IPS-20b (cell line): ENCODE data around the gene NIPAL3.

Experiments
- H3K27ac ChIP-seq: one replicate; pipeline ENCODE4 v1.5.1; 2013; ENCODE audit warnings: low read length
- H3K27me3 ChIP-seq: 2 replicates; pipeline ENCODE4 v1.6.1; 2013; ENCODE audit warnings: mild to moderate bottlenecking, low read length, inconsistent platforms; ENCODE audit not compliant: insufficient read depth
- H3K36me3 ChIP-seq: 2 replicates; pipeline ENCODE4 v1.6.1; 2013; ENCODE audit warnings: low read depth, mild to moderate bottlenecking, inconsistent platforms, low read length, moderate library complexity; ENCODE audit not compliant: insufficient read depth
- H3K4me1 ChIP-seq: 2 replicates; pipeline ENCODE4 v1.6.1; 2013; ENCODE audit warnings: mild to moderate bottlenecking, control low read depth, inconsistent platforms, low read length, moderate library complexity; ENCODE audit not compliant: insufficient read depth
- H3K4me3 ChIP-seq: 2 replicates; pipeline ENCODE4 v1.5.1; 2013; ENCODE audit warnings: mild to moderate bottlenecking, low read length, inconsistent platforms
- H3K9ac ChIP-seq: 2 replicates; pipeline ENCODE4 v1.6.1; 2013; ENCODE audit warnings: low read depth, mild to moderate bottlenecking, inconsistent platforms, low read length, moderate library complexity
- H3K9me3 ChIP-seq: 2 replicates; pipeline ENCODE4 v1.6.1; 2013; ENCODE audit warnings: mild to moderate bottlenecking, low read depth, low read length, inconsistent platforms; ENCODE audit not compliant: insufficient read depth

Gene NIPAL3

DNA sequence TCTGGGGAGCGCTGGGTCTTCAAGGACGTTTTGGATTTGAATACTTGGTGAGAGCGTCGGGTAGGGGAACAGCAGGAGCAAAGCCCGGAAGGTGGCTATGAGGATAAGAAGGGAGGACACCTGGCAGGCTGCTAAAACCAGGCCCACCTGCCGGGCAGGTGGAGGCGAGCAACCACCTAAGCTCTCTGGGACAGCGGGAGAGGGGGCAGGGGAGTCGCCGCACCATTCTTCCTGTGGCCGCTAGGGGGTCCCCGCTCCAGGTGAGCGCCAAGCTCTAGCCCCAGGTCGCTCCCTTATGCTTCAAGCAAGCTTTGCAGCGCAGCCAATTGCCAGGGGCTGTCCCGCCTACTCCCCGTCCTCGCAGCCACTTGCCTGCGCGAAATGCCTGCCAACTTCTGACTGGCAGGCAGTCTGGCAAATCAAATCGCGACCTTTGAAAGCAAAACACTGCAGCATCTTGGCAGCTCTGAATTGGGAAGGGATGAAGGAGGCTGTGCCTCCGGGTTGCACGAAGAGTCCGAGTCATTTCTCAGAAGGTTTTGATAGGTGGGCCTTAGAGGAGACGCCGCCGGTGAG is at the start of gene NIPAL3:
Gene NIPAL3 (plus strand): TSS at position 469 of the 576 bp plus-strand sequence. CDS start 3,746 bp downstream, outside the sequence.
- H3K36me3 ChIP-seq: no peaks in the 10 kb centered on the region
- H3K27ac ChIP-seq: no peak within 1 kb of the TSS
- no peaks in the 10 kb centered on the region; the same call in 1 of the 2 replicates for H3K4me1 ChIP-seq
- H3K9ac ChIP-seq: peak within 1 kb of the TSS; percentile 40; the same call in 1 of the 2 replicates
- H3K9me3 ChIP-seq: no peaks in the 10 kb centered on the region
- no peaks in the 10 kb centered on the region; the same call in 1 of the 2 replicates for H3K27me3 ChIP-seq
- H3K4me3 ChIP-seq: peak within 1 kb of the TSS; percentile 89

DNA sequence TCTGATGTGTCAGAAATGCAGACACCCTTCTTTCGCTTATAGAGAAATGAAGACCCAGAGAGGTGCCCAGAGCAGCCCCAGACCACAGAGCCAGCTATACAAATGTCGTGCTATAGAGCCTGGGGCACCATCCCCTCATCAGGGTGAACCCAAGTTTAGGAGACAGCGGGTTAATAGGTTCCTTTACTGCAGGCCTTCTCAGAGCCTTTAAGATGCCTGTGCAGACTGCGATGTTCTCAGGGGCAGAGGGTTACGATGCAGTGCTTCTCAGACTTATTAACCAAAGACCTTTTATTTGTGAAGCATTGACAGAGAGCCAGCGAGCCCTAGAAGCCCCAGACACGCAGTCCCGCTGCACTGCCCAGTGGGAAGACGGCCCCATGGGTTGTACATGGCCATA is 48.9 kb upstream of the NIPAL3 start:
- Histone ChIP-seq H3K27me3 (no peaks in the 10 kb centered on the region), H3K4me3 (no peak overlapping the region), H3K9ac (no peak overlapping the region), H3K27ac (no peak overlapping the region), H3K9me3 (no peaks in the 10 kb centered on the region), H3K36me3 (no peaks in the 10 kb centered on the region), H3K4me1 (no peaks in the 10 kb centered on the region)

GRCh38 chr1:24369199-24369598 is 46.4 kb upstream of the NIPAL3 start:
- Histone ChIP-seq H3K27ac (no peak overlapping the region), H3K4me1 (no peaks in the 10 kb centered on the region), H3K9me3 (no peaks in the 10 kb centered on the region), H3K36me3 (no peaks in the 10 kb centered on the region), H3K4me3 (no peak overlapping the region), H3K9ac (no peak overlapping the region), H3K27me3 (no peaks in the 10 kb centered on the region)

- Histone ChIP-seq H3K4me1 (no peaks in the 10 kb centered on the region), H3K27me3 (no peaks in the 10 kb centered on the region), H3K27ac (no peak overlapping the region), H3K9me3 (no peaks in the 10 kb centered on the region), H3K36me3 (no peaks in the 10 kb centered on the region), H3K9ac (no peak overlapping the region), H3K4me3 (no peak overlapping the region)
Measured at GRCh38 chr1:24369801-24370200, 45.8 kb upstream of the NIPAL3 start.

GRCh38 chr1:24373044-24373443 is 42.6 kb upstream of the NIPAL3 start:
- H3K36me3 ChIP-seq: no peaks in the 10 kb centered on the region
- no peaks in the 10 kb centered on the region for H3K27me3 ChIP-seq
- peaks cover 11% of the 10 kb centered on the region for H3K4me1 ChIP-seq
- H3K27ac ChIP-seq: no peak overlapping the region
- no peak overlapping the region for H3K9ac ChIP-seq
- H3K4me3 ChIP-seq: no peak overlapping the region
- H3K9me3 ChIP-seq: no peaks in the 10 kb centered on the region

DNA sequence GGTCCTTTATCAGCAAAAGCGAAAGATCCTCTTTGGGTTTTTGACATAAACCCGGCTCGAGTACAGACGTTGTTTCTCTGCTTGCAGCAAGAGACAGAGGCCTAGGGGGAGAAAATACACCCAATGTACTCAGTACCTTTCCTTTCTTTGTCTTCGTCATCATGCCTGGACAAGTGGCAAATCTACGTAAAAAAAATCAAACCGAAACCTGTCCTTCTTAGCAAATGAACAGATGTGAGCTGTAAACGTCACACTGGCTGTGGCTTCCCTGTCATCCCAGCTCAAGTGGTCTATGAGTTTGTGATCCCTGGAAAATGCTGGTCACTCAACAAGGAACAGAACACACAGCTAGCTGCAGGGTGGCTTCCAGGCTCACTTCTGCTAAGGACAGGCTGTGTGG is 41.9 kb upstream of the NIPAL3 start:
- H3K9ac ChIP-seq: no peak overlapping the region
- peaks cover 11% of the 10 kb centered on the region for H3K4me1 ChIP-seq
- no peaks in the 10 kb centered on the region for H3K27me3 ChIP-seq
- no peak overlapping the region for H3K4me3 ChIP-seq
- no peak overlapping the region for H3K27ac ChIP-seq
- peaks cover 1% of the 10 kb centered on the region; the same call in 1 of the 2 replicates for H3K36me3 ChIP-seq
- no peaks in the 10 kb centered on the region for H3K9me3 ChIP-seq

DNA sequence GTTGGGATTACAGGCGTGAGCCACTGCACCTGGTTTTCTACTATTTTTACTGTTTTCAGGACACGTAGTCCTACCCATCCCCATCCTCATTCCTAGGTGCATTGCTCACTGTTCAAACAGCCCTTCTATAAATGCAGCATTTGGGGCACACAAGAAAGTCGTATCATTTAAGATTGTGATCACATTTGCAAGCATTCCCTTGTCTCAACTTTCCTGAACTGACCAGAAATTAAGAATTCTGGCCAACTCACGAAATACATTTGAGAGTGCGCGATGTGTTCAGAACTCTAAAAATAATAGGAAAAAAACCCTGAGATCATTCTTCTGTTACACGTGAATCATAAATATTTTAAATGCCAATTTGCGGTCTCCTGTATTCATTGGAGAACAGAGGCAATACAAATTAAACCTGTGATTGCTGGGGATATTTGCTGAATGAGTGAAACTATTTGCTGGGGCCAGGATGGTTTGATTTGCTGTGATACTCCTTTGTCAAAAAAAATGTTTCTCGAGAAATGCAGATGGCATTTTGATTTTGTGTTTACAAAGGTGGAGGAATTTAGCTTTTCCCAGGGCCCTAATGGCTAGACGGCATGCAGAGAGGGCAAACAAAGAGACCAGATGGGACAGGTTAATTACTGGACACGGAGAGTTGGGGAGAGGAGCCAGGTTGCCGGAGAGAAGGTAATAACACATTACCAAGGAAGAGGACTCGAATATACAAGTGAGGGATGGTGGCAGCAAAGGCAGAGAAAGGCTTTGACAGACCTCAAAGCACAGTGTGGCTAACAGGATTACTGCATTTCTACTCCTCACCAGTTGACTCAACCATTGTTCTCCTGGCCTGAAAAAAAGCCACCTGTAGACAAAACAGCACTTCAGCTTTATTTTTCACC is 40.5 kb upstream of the NIPAL3 start:
- Histone ChIP-seq H3K4me1 (peaks cover 11% of the 10 kb centered on the region), H3K36me3 (peaks cover 3% of the 10 kb centered on the region; the same call in 1 of the 2 replicates), H3K9me3 (no peaks in the 10 kb centered on the region), H3K27ac (no peak overlapping the region), H3K27me3 (no peaks in the 10 kb centered on the region), H3K4me3 (peak overlapping the region; percentile 20; the same call in 1 of the 2 replicates), H3K9ac (peak overlapping the region; percentile 33; the same call in 1 of the 2 replicates)

GRCh38 chr1:24379733-24380315 is 35.8 kb upstream of the NIPAL3 start:
- Histone ChIP-seq H3K4me1 (peaks cover 11% of the 10 kb centered on the region), H3K9me3 (no peaks in the 10 kb centered on the region), H3K27ac (no peak overlapping the region), H3K4me3 (no peak overlapping the region), H3K27me3 (no peaks in the 10 kb centered on the region), H3K36me3 (peaks cover 3% of the 10 kb centered on the region; the same call in 1 of the 2 replicates), H3K9ac (no peak overlapping the region)

DNA sequence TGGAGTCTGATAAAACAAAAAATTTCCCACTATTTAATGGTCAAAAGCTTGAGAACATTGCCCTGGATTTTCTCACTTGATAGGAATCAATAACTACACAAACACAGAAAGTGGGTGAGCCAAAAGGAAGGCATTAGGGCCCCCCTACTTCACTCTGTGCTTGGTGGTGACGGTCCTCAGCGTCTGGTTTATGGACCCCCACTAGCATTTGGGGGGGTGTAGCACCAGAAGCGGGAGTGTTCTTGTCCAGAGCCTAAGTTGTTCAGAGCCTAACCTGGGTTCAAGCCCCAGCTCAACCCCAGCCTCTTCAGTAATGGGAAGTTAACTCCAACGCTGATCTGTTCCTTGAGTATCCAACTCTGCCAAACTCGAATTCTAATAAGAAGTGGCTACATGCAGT is 35.1 kb upstream of the NIPAL3 start:
- Histone ChIP-seq H3K27ac (no peak overlapping the region), H3K4me3 (no peak overlapping the region), H3K9me3 (no peaks in the 10 kb centered on the region), H3K27me3 (no peaks in the 10 kb centered on the region), H3K36me3 (peaks cover 3% of the 10 kb centered on the region; the same call in 1 of the 2 replicates), H3K4me1 (peaks cover 4% of the 10 kb centered on the region; the same call in 1 of the 2 replicates), H3K9ac (no peak overlapping the region)

DNA sequence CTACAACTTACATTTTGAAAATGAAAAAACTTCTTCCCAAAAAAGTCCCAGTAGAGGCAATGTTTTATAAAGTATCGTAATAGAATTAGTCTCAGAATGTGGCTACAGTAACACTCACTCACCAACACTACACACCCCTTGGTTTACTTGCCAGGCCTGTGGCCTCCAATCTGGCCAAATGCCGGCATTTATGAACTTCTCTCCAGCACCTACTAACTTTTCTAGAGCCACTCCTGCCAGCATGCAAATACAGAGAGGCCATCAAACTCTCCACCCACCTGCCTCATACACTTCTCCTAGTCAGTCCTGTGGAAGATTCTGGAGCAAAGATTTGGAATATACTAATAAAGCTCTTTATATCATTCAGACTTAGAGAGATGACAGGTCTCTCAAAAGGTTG is 34.3 kb upstream of the NIPAL3 start:
- no peak overlapping the region for H3K9ac ChIP-seq
- H3K27me3 ChIP-seq: no peaks in the 10 kb centered on the region
- peaks cover 3% of the 10 kb centered on the region; the same call in 1 of the 2 replicates for H3K36me3 ChIP-seq
- H3K9me3 ChIP-seq: no peaks in the 10 kb centered on the region
- no peak overlapping the region for H3K27ac ChIP-seq
- H3K4me3 ChIP-seq: no peak overlapping the region
- no peaks in the 10 kb centered on the region for H3K4me1 ChIP-seq

- Histone ChIP-seq H3K4me3 (no peak overlapping the region), H3K4me1 (no peaks in the 10 kb centered on the region), H3K36me3 (peaks cover 3% of the 10 kb centered on the region; the same call in 1 of the 2 replicates), H3K9me3 (no peaks in the 10 kb centered on the region), H3K27me3 (no peaks in the 10 kb centered on the region), H3K27ac (no peak overlapping the region), H3K9ac (no peak overlapping the region)
Measured at GRCh38 chr1:24382165-24382577, 33.4 kb upstream of the NIPAL3 start.
